RWPE2 (cell line): ENCODE measurements around the gene EEFSEC.

Experiments
- ATAC-seq: fragments of 200-7000 bp; cut with Tn5 transposase; 3 replicates; pipeline ENCODE4 v1.9.1; 2021; ENCODE audit warnings: low read depth
- DNase-seq: peaks from one replicate; pipeline ENCODE4 v3.0.0-alpha.2; 2020; ENCODE audit warnings: low spot score
- H3K27ac ChIP-seq: fragments of 450-650 bp; 2 replicates; pipeline ENCODE4 v1.5.1; 2017; ENCODE audit warnings: mild to moderate bottlenecking; ENCODE audit not compliant: poor library complexity, severe bottlenecking
- H3K27me3 ChIP-seq: fragments of 250-450 bp; sonication (Bioruptor Pico); 2 replicates; pipeline ENCODE4 v1.5.1; 2021; ENCODE audit warnings: mild to moderate bottlenecking, moderate library complexity; ENCODE audit not compliant: insufficient read depth, poor library complexity, severe bottlenecking
- H3K36me3 ChIP-seq: fragments of 250-450 bp; sonication (Bioruptor Pico); 2 replicates; pipeline ENCODE4 v1.5.1; 2020; ENCODE audit warnings: low read depth, mild to moderate bottlenecking, moderate library complexity
- H3K4me1 ChIP-seq: fragments of 250-450 bp; sonication (Bioruptor Pico); 2 replicates; pipeline ENCODE4 v1.5.1; 2021; ENCODE audit warnings: mild to moderate bottlenecking, moderate library complexity; ENCODE audit not compliant: insufficient read depth, poor library complexity, severe bottlenecking
- H3K4me3 ChIP-seq: fragments of 250-450 bp; sonication (Bioruptor Pico); 2 replicates; pipeline ENCODE4 v1.5.1; 2021; ENCODE audit warnings: mild to moderate bottlenecking, moderate library complexity; ENCODE audit not compliant: severe bottlenecking
- H3K9me3 ChIP-seq: fragments of 250-450 bp; sonication (Bioruptor Pico); 2 replicates; pipeline ENCODE4 v1.5.1; 2021; ENCODE audit warnings: mild to moderate bottlenecking, moderate library complexity; ENCODE audit not compliant: severe bottlenecking
- CTCF ChIP-seq: fragments of 450-650 bp; IDR thresholded peaks from one replicate; pipeline ENCODE4 v1.5.1; 2017; ENCODE audit warnings: mild to moderate bottlenecking, moderate library complexity; ENCODE audit not compliant: poor library complexity, severe bottlenecking

Gene EEFSEC

GRCh38 chr3:128267541-128267940 lies 114.3 kb downstream of the EEFSEC start:
- ATAC-seq = no peak
- Histone ChIP-seq H3K9me3 (no peaks in the 10 kb centered on the region), H3K4me1 (peaks cover 10% of the 10 kb centered on the region), H3K27me3 (no peaks in the 10 kb centered on the region), H3K36me3 (no peaks in the 10 kb centered on the region), H3K27ac (no peak overlapping the region), H3K4me3 (no peak overlapping the region)
- no peak for DNase-seq
- no peak for TF ChIP-seq CTCF

GRCh38 chr3:128269006-128269775 lies 115.9 kb downstream of the EEFSEC start:
- no peak for ATAC-seq
- H3K9me3 ChIP-seq = no peaks in the 10 kb centered on the region
- H3K36me3 ChIP-seq = no peaks in the 10 kb centered on the region
- no peaks in the 10 kb centered on the region for H3K27me3 ChIP-seq
- TF ChIP-seq CTCF = no peak
- no peak for DNase-seq
- H3K27ac ChIP-seq = no peak overlapping the region
- H3K4me3 ChIP-seq = no peak overlapping the region
- H3K4me1 ChIP-seq = peaks cover 11% of the 10 kb centered on the region

GRCh38 chr3:128269796-128270195 lies 116.5 kb downstream of the EEFSEC start:
- TF ChIP-seq CTCF = no peak
- DNase-seq (no peak), ATAC-seq (no peak)
- Histone ChIP-seq H3K27me3 (no peaks in the 10 kb centered on the region), H3K36me3 (no peaks in the 10 kb centered on the region), H3K4me3 (no peak overlapping the region), H3K4me1 (peaks cover 17% of the 10 kb centered on the region), H3K27ac (no peak overlapping the region), H3K9me3 (no peaks in the 10 kb centered on the region)

- Histone ChIP-seq H3K27ac (no peak overlapping the region), H3K36me3 (no peaks in the 10 kb centered on the region), H3K27me3 (no peaks in the 10 kb centered on the region), H3K4me1 (peaks cover 24% of the 10 kb centered on the region), H3K4me3 (no peak overlapping the region), H3K9me3 (no peaks in the 10 kb centered on the region)
- ATAC-seq (peak; percentile 54), DNase-seq (no peak)
- no peak for TF ChIP-seq CTCF
Measured at GRCh38 chr3:128270559-128271492, 117.5 kb downstream of the EEFSEC start.
